DMS 273 treated with DMSO at 0.1 percent for 48 hours (cell line): ENCODE data around the gene SYNE2.
"Not testable (repeated sequence)": the region's sequence is repeated elsewhere in the genome, so short reads cannot be mapped to it uniquely, and the experiment has no call there.

Experiments
- DNase-seq: peaks from one replicate; lab custom pipeline; 2025; lab: John Stamatoyannopoulos, UW

The SYNE2 gene

DNA sequence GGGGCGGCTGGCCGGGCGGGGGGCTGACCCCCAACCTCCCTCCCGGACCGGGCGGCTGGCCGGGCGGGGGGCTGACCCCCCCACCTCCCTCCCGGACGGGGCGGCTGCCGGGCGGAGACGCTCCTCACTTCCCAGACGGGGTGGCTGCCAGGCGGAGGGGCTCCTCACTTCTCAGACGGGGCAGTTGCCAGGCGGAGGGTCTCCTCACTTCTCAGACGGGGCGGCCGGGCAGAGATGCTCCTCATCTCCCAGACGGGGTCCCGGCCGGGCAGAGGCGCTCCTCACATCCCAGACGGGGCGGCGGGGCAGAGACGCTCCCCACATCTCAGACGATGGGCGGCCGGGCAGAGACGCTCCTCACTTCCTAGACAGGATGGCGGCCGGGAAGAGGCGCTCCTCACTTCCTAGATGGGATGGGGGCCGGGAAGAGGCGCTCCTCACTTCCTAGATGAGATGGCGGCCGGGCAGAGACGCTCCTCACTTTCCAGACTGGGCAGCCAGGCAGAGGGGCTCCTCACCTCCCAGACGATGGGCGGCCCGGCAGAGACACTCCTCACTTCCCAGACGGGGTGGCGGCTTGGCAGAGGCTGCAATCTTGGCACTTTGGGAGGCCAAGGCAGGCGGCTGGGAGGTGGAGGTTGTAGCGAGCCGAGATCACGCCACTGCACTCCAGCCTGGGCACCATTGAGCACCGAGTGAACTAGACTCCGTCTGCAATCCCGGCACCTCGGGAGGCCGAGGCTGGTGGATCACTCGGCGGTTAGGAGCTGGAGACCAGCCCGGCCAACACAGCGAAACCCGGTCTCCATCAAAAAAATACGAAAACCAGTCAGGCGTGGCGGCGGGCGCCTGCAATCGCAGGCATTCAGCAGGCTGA lies 185.3 kb downstream of the SYNE2 start:
- not testable (repeated sequence) for DNase-seq

DNA sequence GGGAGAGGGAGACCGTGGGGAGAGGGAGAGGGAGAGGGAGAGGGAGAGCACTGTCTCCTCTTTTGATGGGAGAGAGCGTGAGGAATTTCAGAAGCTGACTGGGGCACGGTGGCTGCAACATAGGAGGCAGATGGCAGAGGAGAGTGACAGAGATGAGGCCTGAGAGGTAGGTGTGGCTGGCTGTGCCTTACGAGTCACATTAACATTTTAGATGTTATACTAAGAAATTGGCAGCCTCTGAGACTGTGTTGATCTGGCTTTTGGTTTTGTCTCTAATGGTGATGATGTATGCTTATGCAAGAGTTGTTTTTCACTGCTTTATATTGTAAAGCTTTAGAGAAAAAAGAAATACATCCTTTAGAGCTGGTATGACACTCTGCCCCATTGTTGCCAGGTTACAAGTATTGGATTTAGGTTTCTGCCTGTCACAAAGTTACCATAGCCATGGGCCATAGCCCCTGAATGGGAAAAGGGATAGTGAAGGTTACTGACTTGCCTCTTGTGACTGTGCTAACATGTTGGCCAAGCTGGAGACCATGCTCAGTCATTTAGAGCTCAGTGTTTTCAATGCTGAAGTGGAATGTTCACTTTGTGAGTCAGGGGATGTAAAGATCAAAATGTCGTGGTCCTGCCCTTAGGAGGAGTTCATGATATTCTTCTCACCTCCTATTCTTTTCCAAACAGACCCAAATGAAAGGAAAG lies 186.2 kb downstream of the SYNE2 start:
- no peak for DNase-seq

DNA sequence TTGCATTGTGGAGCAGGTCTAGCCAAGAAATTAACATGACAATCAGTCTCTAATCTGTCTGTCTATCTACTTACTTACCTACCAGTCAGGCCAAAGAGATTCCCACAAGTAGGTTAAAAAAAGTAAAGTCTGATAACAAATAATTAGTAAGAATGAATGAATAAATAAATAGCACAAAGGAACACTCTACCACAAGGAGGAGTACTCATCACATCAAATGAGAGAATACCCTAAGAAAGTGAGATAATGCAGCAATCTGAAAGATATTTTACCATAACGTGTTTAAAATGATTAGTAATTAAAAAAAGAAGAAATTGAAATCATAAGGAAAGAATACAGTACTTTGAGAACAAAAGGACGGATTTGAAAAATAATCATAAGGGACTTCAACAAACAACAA lies 187.2 kb downstream of the SYNE2 start:
- DNase-seq, result no peak

DNA sequence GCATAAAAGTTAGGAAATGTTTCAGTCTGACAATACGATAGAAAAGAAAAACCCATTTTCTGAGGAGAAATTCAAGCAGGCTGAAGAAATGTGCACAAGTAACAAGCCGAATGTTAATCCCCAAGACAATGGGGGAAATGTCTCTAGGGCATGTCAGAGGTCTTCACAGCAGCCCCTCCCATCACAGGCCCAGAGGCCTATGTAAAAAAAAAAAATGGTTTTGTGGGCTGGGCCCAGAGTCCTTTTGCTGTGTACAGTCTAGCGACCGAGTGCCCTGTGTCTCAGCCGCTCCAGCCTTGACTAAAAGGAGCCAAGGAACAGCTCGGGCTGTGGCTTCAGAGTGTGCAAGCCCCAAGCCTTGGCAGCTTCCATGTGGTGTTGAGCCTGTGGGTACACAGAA lies 190.5 kb downstream of the SYNE2 start:
- DNase-seq, result not testable (repeated sequence)

DNA sequence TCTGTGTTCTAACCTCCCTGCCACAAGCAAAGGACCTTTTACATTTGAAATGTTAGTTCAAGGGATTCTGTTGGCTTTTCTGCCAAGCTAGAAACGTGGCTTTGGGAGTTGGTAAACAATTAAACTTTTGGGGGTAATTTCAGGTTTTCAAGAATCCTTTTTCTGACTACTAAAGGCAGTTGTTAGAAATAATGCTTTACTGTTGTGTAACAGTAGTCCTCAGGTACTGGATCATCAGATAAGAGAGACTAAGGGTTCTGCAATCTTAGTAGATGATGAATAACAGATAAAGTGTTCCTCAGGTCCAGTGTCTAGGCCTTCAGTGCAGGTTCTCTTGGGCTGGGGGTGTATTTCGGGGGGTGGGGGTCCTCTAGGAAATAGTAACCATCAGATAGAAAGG lies 192.3 kb downstream of the SYNE2 start:
- DNase-seq, result no peak

DNA sequence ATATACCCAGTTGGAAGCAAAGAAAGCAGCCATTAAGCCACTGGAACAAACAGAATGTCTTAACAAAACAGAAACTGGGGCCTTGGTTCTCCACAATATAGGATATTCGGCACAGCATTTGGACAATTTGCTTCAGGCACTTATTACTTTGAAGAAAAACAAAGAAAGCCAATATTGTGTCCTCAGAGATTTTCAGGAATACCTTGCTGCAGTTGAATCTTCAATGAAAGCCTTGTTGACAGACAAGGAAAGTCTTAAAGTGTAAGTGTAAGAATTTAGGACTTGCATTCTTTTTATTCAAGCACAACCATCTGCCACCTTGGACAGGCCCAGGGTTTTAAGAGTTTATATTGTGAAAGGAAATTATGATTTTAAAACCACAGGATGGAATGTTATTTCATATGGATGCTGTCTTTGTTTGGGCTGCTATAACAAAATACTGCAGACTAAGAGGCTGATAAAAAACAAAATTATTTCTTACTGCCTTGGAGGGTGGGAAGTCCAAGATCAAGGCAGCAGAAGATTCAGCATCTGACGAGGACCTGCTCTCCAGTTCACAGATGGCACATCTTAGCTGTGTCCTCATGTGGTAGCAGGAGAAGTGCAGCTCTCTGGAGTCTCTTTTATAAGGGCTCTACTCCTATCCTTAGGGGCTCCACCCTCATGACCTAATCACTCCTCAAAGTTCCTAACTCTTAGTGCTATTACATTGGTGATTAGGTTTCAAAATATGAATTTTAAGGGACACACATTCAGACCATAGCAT lies 197.0 kb downstream of the SYNE2 start:
- DNase-seq, result no peak

DNA sequence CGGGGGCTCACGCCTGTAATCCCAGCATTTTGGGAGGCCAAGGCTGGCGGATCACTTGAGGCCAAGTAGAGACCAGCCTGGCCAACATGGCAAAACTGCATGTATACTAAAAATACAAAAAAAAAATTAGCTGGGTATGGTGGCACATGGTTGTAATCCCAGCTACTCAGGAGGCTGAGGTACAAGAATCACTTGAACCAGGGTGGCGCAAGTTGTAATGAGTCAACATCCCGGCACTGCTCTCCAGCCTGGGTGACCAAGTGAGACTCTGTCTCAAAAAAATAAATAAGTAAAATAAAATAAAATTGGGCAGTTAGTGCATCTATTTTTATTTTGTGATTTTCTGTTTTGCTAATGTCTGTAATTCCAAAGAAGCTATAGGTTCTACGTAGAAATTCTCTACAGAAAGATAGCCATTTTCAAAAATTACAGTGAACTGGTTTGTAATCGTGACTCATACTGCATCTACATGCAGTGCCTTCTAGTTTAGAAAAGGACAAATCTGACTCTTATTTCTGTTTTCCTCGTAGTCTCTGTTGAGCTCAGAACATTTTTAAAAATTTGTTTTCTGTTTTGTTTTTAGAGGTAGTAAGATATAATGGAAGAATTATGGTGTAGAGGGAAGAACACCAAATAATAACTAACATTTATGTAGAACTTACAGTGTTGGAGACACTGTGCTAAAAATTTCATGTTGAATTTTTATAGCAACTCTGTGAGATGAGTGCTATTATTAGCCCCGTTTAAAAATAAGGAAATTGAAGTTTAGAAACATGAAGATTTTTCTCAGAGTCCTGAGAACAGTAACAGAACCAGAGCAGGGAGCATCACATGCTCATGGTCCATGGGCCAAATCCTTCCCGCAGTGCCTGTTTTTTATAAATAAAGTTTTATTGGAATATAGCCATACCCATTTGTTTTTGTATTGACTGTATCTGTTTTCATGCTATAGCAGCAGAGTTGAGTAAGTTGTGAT lies 201.2 kb downstream of the SYNE2 start:
- DNase-seq, result no peak

DNA sequence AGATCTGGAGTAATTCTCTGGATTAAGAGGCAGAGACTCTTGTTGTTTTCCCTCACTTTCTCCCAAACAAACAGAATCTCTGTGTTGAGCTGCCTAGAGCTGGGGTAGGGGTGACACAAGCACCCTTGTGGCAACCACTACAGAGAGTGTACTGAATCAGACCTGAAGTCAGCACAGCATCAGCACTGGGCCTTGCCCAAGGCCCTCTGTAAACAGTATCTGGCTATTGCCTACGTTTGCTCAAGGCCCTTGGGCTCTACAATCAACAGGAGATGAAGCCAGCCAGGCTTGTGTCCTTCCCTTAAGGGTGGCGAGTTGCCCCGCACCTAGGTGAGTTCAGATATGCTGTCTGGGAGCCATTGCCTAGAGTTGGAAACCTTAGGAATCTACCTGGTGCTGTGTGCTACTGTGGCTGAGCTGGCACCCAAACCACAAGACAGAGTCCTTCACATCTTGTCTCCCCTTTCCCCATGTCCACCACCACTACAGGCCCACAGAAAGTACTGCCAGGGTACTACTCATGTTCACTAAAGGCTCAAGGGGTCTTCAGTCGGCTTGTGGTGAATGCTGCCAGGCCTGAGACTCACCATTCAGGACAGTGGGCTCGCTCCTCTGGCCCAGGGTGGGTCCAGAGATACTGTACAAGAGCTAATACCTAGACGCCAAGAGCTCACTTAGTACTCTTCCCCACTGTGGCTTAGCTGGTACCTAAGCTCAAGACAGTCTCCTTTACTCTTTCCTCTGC lies 206.8 kb downstream of the SYNE2 start:
- DNase-seq, result no peak

DNA sequence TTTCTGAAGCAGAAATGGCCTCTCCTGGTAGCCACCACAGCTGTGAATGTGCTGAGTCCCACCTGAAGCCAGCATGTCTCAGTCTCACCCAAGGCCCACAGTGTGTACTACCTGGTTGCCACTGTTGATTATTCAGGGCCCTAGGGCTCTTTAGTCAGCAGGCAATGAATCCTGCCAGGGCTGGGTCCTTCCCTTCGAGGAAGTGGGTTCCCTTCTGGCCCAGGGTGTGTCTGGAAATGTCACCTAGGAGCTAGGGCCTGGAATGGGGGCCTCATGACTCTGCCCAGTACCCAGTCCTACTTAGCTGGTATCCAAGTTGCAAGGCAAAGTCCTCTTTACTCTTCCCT lies 207.4 kb downstream of the SYNE2 start:
- DNase-seq, result no peak

DNA sequence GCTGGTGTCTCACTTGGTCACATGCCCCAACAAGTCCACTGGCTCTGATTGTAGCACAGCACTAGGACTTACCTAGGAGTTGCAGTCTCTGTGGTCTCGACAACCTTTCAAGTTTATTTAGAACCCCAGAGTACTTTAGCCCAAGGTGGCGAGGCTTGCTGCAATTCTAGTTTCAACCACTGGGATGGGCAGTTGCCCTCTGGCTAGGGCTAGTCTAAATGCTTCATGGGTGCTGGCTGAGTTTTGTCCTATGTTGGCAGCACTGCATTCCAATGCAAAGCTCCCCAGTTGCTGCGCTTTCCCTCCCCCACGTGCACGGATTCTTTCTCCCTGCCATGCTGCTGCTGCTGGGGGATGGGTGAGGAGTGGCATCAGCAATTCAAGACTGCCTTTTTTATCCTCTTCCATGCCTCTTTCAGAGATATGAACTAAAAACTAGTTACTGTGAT lies 207.9 kb downstream of the SYNE2 start:
- DNase-seq, result no peak

DNA sequence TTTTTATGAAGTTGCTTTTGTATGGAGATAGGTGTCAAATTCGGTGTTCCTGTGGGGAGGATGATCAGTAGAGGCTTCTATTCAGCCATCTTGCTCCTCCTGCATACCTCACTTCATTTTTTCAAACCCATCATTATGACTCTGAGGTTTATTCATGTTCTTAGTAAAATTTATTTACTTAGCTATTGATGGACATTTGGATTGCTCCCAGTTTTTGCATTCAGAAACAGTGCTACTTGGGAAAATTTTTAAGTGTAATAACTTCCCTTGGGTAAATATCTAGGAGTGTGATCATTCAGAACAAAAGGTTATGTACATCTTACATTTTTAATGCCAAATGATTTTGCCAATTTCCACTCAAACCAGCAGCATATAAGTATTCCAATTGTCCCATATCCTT lies 208.3 kb downstream of the SYNE2 start:
- DNase-seq, result no peak

DNA sequence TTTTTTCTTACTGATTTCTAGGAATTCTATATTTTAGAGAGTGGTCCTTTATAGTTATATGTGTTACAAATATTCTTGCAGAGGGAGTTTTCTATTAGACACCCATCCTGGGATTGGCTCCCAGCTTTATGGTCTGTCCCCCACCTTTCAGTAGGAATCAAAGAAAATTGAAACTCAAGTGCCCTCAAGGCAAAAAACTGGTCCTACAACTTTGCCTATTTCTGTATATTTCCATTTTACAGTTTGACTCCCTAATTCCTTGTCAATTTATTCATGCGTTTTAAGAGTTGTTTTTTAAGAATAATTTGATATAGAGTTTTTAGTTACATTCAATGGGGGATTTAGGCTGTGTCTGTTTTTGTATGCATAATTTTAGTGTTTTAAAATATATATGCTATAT lies 208.9 kb downstream of the SYNE2 start:
- DNase-seq, result no peak

DNA sequence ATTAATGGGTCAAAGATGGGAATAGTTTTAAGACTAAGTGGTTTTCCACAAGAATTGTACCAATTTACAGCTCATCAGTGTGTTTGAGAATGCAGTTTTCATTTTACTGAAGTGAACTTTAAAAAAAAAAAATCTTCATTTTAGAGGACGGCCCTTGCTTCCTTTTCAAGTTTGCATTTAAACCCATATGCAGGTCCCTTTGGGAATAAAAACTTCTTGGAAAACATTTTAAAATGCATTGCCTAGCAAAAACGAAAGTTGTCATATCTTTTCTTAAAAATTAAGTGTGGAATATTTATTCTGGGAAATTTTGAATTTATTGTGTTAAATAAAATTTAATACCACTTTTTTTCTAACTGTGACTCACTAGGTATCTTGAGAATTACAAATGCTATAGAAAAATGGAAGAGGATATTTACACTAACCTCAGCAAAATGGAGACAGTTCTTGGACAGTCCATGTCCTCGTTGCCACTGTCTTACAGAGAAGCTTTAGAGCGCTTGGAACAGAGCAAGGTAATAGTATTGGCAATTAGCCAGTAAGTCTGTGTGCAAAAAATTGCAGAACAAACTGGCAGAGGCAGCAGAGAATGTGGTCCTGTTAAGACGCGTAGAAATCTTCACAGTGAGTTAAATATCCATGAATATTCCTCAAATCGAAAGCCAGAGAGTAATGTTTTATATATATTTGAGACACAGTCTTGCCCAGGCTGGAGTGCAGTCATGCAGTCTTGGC lies 209.7 kb downstream of the SYNE2 start:
- DNase-seq, result no peak

DNA sequence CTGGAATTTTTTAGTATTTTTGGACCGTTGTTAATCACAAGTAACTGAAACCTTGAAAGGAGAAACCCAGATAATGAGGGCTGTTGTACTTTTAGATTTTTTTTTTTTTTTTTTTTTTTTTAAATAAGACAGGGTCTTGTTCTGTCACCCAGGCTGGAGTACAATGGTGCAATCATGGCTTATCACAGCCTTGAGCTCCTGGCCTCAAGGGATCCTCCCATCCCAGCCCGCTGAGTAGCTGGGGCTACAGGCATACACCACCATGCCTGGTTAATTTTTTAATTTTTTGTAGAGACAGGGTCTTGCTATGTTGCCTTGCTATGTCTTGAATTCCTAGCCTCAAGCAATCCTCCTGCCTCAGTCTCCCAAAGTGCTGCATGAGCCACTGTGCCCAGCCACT lies 211.6 kb downstream of the SYNE2 start:
- no peak for DNase-seq

DNA sequence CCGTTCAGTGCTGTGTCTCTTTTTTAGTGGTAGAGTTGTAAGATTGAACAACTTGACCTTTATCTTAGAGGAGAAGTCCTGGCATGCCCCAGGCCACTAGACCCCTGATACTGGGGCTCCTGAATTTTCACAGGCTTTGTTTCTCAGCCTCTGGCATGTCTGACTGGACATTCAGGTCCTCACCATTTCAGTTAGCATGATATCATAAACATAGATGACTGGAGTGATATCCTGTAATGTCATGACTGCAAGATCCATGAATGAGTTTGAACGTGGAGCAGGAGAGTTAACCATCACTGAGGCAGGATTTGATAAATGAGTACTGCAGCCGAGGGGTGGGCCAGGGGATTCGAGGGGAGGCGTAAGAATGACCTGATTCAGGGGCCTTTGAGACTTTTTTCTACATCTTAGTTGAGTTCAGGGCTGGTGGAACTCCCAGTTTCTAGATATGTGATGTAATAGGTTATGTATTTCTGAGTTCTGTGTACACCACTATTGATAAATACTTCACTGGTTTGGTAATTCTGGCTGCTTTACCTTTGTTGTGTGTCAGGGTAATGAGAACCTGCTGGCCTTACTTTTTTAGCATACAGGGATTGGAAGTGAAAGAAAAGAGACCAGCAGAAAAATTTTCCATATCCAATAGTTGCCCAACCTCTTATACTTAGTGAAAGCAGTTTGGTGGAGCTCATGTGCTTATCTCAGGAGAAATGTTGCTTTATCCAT lies 217.0 kb downstream of the SYNE2 start:
- no peak for DNase-seq

DNA sequence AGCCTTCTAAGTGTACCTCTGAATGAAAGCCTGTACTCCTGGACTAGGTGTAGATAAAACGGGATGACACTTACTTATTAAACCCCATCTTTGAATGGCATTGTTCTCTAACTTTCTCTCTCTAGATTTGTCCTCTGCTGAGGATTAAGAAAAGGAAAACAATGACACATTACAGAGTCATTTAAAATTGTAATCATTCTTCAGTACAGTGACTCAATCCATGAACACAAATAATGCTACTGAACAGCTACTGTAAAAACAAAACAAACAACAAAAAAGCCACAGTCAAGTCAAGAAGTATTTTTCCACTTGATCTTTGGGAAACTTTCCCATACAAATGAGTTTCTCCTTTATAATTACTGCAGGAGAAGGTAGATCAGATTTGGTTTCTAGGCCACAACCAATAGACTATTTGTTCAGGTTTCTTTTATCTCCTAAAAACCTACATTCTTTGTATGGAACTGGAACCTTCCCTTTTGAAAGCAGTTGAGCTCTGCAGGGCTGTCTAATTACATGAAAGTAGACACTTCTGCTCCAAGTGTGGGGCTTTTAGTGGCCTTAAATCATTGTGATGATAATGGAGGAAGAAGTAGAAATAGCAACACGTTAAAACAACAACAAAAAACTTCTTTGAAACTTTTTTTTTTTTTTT lies 222.3 kb downstream of the SYNE2 start:
- DNase-seq, result no peak

DNA sequence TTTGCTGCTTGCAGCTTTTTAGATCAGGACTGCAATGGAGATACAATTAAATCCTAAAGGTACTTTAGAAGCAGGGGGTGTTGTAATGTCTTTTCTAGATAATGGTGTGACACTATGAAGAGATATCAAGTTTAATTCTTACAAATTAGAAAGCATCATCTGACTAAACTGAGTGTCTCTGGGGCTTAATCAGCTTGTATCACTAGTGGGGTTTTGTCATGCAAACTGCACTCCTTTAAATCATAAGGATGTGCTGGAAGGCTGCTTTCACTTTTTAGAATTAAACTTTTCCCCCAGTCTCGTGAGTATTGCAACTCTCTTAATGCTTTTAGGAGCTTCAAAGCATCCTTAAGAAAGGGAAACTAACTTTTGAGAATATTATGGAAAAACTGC lies 222.8 kb downstream of the SYNE2 start:
- DNase-seq, result no peak

DNA sequence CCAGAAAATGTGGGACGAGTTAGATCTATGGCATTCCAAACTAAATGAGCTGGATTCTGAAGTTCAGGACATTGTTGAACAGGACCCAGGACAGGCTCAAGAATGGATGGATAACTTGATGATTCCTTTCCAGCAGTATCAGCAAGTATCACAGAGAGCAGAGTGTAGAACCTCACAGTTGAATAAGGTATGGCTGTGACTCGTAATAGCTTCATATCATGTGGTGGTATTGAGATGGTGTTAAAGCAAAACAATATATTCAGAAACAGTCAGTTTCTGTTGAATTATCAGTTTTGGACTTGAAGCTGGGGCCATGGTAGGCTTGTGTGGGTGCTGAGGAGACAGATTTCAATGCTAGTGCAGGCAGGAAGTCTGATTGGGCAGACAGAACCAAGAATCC lies 227.6 kb downstream of the SYNE2 start:
- DNase-seq, result no peak

DNA sequence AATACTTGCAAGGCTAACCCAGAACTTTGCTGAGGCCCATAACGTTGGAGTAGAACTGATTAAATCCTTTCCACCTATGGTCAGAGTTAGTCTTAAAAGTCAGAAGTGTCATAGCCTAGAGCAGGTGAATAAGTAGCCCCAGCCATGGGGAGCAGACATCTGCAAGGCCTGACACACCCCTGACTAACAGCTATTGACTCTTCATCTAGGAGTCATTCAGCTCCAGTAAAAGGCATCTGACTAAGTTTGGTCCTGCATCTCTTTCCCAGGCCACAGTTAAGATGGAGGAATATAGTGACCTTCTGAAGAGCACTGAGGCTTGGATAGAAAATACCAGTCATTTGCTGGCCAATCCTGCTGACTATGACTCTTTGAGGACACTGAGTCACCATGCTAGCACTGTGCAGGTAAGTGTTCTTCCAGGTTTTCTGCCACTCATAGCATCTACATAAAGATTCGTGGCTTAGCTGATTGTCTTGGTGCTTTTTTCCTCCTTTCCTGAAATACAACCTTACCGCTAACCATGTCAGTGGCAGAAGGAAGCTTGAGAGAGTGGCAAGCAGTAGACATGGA lies 228.5 kb downstream of the SYNE2 start:
- DNase-seq, result no peak
